Measurements from ENCODE around the gene PANX2. TPM values are rescaled to one million over a fixed set of nuclear protein-coding genes. Genes with fewer than 3 reads are reported as not detected.

Gene PANX2
- total RNA-seq, 4 donors from 2014 or later = 0.40 to 0.83 TPM; not detected in 2

DNA sequence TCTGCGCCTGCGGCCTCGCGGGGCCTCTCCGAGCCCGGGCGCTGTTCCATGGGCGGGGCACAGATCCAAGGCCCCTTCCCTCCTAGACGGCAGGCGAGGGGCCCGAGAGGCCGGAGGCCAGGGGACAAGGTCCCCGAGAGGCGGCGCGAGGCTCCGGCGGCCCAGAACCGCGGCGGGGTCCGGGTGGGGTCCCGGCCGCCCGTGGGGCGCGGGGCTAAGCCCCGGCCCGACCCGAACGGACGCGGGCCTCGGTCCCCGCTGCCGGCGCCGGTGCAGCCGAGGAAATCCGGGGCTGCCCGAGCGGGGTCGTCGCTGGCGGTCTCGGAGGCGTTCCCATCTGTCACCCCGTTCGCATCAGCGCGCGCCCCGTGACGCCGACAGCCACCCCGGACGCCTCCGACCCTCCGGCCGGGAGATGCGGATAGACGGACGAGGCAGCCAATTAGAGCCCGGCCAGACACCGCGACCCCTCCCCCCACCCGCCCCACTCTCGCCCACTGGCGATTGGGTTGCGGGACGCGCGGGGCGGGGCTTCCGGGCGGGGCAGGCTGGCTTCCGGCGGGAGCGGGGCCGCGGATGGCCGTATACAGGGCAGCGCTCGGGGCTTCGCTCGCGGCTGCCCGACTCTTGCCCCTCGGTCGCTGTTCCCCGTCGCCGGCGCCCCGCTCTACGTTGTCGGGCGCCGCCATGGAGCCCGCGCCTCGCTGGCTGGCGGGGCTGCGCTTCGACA, 30.1 kb downstream of the PANX2 start, which contains the start of gene SELENOO:
Gene SELENOO (plus strand): TSS at position 551 of the 730 bp plus-strand sequence. CDS start 26 bp downstream, at position 577.
- TF ChIP-seq, protein P1, sequence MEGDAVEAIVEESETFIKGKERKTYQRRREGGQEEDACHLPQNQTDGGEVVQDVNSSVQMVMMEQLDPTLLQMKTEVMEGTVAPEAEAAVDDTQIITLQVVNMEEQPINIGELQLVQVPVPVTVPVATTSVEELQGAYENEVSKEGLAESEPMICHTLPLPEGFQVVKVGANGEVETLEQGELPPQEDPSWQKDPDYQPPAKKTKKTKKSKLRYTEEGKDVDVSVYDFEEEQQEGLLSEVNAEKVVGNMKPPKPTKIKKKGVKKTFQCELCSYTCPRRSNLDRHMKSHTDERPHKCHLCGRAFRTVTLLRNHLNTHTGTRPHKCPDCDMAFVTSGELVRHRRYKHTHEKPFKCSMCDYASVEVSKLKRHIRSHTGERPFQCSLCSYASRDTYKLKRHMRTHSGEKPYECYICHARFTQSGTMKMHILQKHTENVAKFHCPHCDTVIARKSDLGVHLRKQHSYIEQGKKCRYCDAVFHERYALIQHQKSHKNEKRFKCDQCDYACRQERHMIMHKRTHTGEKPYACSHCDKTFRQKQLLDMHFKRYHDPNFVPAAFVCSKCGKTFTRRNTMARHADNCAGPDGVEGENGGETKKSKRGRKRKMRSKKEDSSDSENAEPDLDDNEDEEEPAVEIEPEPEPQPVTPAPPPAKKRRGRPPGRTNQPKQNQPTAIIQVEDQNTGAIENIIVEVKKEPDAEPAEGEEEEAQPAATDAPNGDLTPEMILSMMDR (IDR thresholded peaks at IDR 0.05 in 4 of 5, conservative IDR thresholded peaks at IDR 0.05 in 1 of 5) = no peak
- TF ChIP-seq POLR2A (IDR thresholded peaks at IDR 0.05) = peak; percentile 94 to 98
- in situ Hi-C loops (cut with MboI; ENCODE audit: low sequenced_read_pairs in 4 of 4) = loop anchor here in 1 of 4 donors (10.0 kb wide), 1 partner anchor 266 kb away; no protein-coding TSS in a partner anchor

DNA sequence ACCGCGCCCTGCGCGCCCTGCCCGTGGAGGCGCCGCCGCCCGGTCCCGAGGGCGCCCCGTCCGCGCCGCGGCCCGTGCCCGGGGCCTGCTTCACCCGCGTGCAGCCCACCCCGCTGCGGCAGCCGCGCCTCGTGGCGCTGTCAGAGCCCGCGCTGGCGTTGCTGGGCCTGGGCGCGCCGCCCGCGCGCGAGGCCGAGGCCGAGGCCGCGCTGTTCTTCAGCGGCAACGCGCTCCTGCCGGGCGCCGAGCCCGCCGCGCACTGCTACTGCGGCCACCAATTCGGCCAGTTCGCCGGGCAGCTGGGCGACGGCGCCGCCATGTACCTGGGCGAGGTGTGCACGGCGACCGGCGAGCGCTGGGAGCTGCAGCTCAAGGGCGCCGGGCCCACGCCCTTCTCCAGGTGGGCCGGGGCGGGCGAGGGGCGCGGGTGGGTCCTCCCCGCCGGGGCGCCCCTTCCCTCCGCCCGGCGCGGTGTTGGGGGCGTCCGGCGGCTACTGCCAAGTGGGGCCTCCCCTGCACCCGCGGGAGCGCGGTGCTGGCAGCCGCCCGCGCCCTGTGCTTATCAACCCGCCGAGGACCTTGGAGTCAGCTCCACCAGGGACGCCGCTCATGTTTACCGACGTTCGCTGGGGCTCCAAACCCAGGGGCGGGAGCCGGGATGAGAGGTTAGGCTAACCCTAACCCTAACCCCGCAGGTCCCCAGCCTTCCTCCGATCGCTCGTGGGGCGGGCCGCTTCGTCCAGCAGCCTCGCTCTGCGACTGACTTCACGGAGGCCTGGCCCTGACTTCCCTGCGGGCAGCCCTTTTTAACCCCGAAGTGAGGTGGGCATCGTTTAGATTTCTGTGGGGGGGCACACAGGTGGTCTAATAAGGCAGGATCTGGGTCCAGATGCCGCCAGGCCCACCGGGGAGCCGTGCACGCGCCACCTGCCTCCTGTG, 30.9 kb downstream of the PANX2 start:
- in situ Hi-C loops (cut with MboI; ENCODE audit: low sequenced_read_pairs in 4 of 4) = loop anchor here in 1 of 4 donors (10.0 kb wide), 1 partner anchor 267 kb away; no protein-coding TSS in a partner anchor
- Histone ChIP-seq H3K9me3 (no peaks in the 10 kb centered on the region), H3K4me1 (peaks cover 37 to 40% of the 10 kb centered on the region in 2 donors), H3K27ac (peak overlapping the region; percentile 70 to 89 (median 82)), H3K27me3 (no peaks in the 10 kb centered on the region), H3K4me3 (peak overlapping the region; percentile 60 to 91 (median 74)), H3K36me3 (peaks cover 0 to 13% of the 10 kb centered on the region in 2 donors)
- TF ChIP-seq, protein P1 (IDR thresholded peaks at IDR 0.05 in 4 of 5, conservative IDR thresholded peaks at IDR 0.05 in 1 of 5) = no peak
- TF ChIP-seq POLR2A (IDR thresholded peaks at IDR 0.05) = no peak
- peak; percentile 40 to 57 for ATAC-seq
- intact Hi-C loops (cut with DNase I; ENCODE audit: low total_unique reads) = loop anchor here (10.0 kb wide), 1 partner anchor 267 kb away; no protein-coding TSS in a partner anchor
- DNase-seq = no peak

More for the DNA sequence above, 30.1 kb downstream of the PANX2 start, which contains the start of gene SELENOO:
- intact Hi-C loops (cut with DNase I; ENCODE audit: low total_unique reads) = loop anchor here (1.0 to 10.0 kb wide), 2 partner anchors 15 to 266 kb away; partner anchors contain the start of gene TRABD
- Histone ChIP-seq H3K36me3 (peaks cover 0 to 21% of the 10 kb centered on the region in 2 donors), H3K27ac (peak within 1 kb of the TSS; percentile 70 to 89 (median 82)), H3K27me3 (no peaks in the 10 kb centered on the region), H3K4me1 (peaks cover 29 to 32% of the 10 kb centered on the region in 2 donors), H3K4me3 (peak within 1 kb of the TSS; percentile 60 to 91 (median 74)), H3K9me3 (no peaks in the 10 kb centered on the region)
- DNase-seq = peak; percentile 87 to 90
- peak; percentile 90 to 92 for ATAC-seq

DNA sequence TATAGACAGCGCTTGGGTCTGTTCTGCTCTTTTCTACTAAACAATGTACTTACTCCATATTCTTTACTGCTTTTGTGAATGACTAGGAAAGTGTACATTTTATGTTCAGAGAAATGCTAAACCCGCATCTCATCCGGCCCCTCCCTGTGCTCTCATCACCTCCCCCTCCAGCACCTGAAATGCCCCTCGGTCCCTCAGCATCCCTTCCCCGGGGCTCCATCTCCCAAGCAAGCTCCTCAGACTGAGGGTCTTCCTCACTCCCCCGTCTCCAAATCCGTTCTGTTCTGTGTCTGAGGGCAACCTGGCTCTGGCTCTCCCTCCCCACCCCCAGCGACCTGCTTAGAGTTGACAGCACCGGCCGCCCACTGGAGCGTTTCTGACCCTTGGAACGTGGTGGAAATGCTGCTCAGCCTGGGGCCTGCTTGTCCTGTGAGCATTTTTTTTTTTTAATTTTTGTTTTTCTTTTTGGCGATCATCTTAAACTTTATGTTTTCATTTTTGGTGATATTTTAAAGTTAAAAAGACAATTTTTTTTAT, 31.7 kb downstream of the PANX2 start:
- H3K27ac ChIP-seq = peak overlapping the region; percentile 70 to 89 (median 82)
- peaks cover 0 to 10% of the 10 kb centered on the region in 2 donors for H3K36me3 ChIP-seq
- no peak for TF ChIP-seq POLR2A (IDR thresholded peaks at IDR 0.05)
- TF ChIP-seq, protein P1 (IDR thresholded peaks at IDR 0.05 in 4 of 5, conservative IDR thresholded peaks at IDR 0.05 in 1 of 5) = no peak
- in situ Hi-C loops (cut with MboI; ENCODE audit: low sequenced_read_pairs in 4 of 4) = loop anchor here in 1 of 4 donors (10.0 kb wide), 1 partner anchor 267 kb away; no protein-coding TSS in a partner anchor
- DNase-seq = no peak
- intact Hi-C loops (cut with DNase I; ENCODE audit: low total_unique reads) = loop anchor here (10.0 kb wide), 1 partner anchor 267 kb away; no protein-coding TSS in a partner anchor
- no peak for ATAC-seq
- peak overlapping the region; percentile 56 to 79 (median 65) for H3K4me3 ChIP-seq
- no peaks in the 10 kb centered on the region for H3K9me3 ChIP-seq
- no peaks in the 10 kb centered on the region for H3K27me3 ChIP-seq
- peaks cover 43 to 47% of the 10 kb centered on the region in 2 donors for H3K4me1 ChIP-seq

DNA sequence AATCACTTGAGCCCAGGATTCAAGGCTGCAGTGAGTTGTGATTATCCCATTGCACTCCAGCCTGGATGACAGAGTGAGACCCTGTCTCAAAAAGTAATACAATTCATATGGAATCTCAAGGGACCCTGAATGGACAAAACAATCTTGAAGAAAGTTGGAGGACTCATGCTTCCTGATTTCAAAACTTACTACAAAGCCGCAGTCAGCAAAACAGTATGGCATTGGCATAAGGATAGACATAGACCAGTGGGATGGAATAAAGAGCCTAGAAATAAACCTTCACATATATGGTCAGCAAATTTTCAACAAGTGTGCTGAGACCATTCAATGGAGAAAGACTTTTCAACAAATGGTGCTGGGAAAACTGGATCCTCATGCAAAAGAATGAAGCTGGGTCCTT, 32.8 kb downstream of the PANX2 start:
- Histone ChIP-seq H3K9me3 (no peaks in the 10 kb centered on the region), H3K27me3 (no peaks in the 10 kb centered on the region), H3K36me3 (peaks cover 0 to 6% of the 10 kb centered on the region in 2 donors), H3K4me1 (peaks cover 43 to 51% of the 10 kb centered on the region in 2 donors), H3K4me3 (no peak overlapping the region), H3K27ac (no peak overlapping the region)
- no peak for TF ChIP-seq POLR2A (IDR thresholded peaks at IDR 0.05)
- TF ChIP-seq, protein P1 (IDR thresholded peaks at IDR 0.05 in 4 of 5, conservative IDR thresholded peaks at IDR 0.05 in 1 of 5) = no peak
- DNase-seq (no peak), ATAC-seq (no peak)
- intact Hi-C loops (cut with DNase I; ENCODE audit: low total_unique reads) (loop anchor here (10.0 kb wide), 1 partner anchor 268 kb away; no protein-coding TSS in a partner anchor), in situ Hi-C loops (cut with MboI; ENCODE audit: low sequenced_read_pairs in 4 of 4) (loop anchor here in 1 of 4 donors (10.0 kb wide), 1 partner anchor 268 kb away; no protein-coding TSS in a partner anchor)

Measured in gastrocnemius medialis (tissue), 4 donors.